HEK293 (cell line): ENCODE measurements around the gene STXBP3.
"Not testable (repeated sequence)": the region's sequence is repeated elsewhere in the genome, so short reads cannot be mapped to it uniquely, and the experiment has no call there.

Source experiments
- CTCF ChIA-PET: fragments of 350-600 bp; formaldehyde crosslinking; extraction: SDS; loops from one replicate; lab custom pipeline; 2021; ENCODE audit warnings: antibody characterized with exemption; lab: Yijun Ruan, JAX
- POLR2A ChIA-PET: fragments of 300-600 bp; formaldehyde crosslinking; extraction: SDS; loops from one replicate; lab custom pipeline; 2020; ENCODE audit warnings: antibody characterized with exemption, inconsistent platforms; lab: Yijun Ruan, JAX
- H3K27ac ChIP-seq: fragments of 200-500 bp; sonication (Bioruptor generic); 2 replicates; pipeline ENCODE4 v1.5.1; 2014; ENCODE audit warnings: low read depth, low read length, control low read depth, inconsistent platforms; ENCODE audit errors: extremely low read depth
- H3K36me3 ChIP-seq, 2 experiments: fragments of 200-500 bp in 1 of 2; sonication (Bioruptor generic) in 1 of 2; 1 replicate in 1 of 2; 2 replicates in 1 of 2; pipeline ENCODE4 v1.5.1; 2014 to 2017; ENCODE audit warnings: inconsistent platforms in 2 of 2, low read length in 2 of 2; ENCODE audit not compliant: control insufficient read depth in 2 of 2, insufficient read depth in 1 of 2
- H3K4me1 ChIP-seq: fragments of 200-500 bp; sonication (Bioruptor generic); 2 replicates; pipeline ENCODE4 v1.5.1; 2014; ENCODE audit warnings: mild to moderate bottlenecking, low read length, inconsistent platforms; ENCODE audit not compliant: control insufficient read depth, insufficient read depth
- H3K4me3 ChIP-seq: 2 replicates; pipeline ENCODE4 v1.5.1; 2011; ENCODE audit warnings: low read depth, mild to moderate bottlenecking, control low read depth, low read length, moderate library complexity
- H3K9me3 ChIP-seq: fragments of 200-500 bp; sonication (Bioruptor generic); 2 replicates; pipeline ENCODE4 v1.5.1; 2014; ENCODE audit warnings: low read depth, low read length, inconsistent platforms; ENCODE audit not compliant: control insufficient read depth, insufficient read depth
- HIC1 ChIP-seq: fragments of 450-650 bp; formaldehyde crosslinking; IDR thresholded peaks from 2 replicates; pipeline ENCODE4 v1.5.1; 2016; ENCODE audit warnings: missing biosample characterization, missing genetic modification characterization
- OVOL3 ChIP-seq: fragments of 450-650 bp; formaldehyde crosslinking; IDR thresholded peaks from 2 replicates; pipeline ENCODE4 v1.5.1; 2016; ENCODE audit warnings: missing biosample characterization, missing genetic modification characterization
- PRDM1 ChIP-seq: fragments of 450-650 bp; formaldehyde crosslinking; IDR thresholded peaks from 2 replicates; pipeline ENCODE4; 2016; ENCODE audit warnings: missing biosample characterization, missing genetic modification characterization
- PRDM10 ChIP-seq: fragments of 450-650 bp; formaldehyde crosslinking; IDR thresholded peaks from 2 replicates; pipeline ENCODE4 v1.5.1; 2016; ENCODE audit warnings: missing biosample characterization, missing genetic modification characterization
- REPIN1 ChIP-seq: fragments of 450-650 bp; formaldehyde crosslinking; IDR thresholded peaks from 2 replicates; pipeline ENCODE4 v1.5.1; 2017; ENCODE audit warnings: missing biosample characterization, missing genetic modification characterization, low read depth
- ZBTB44 ChIP-seq: fragments of 450-650 bp; IDR thresholded peaks from 2 replicates; pipeline ENCODE4 v1.5.1; 2018; ENCODE audit warnings: missing biosample characterization, mild to moderate bottlenecking, missing genetic modification characterization
- ZNF223 ChIP-seq: fragments of 450-650 bp; formaldehyde crosslinking; IDR thresholded peaks from 2 replicates; pipeline ENCODE4 v1.5.1; 2016; ENCODE audit warnings: missing biosample characterization, missing genetic modification characterization
- ZNF366 ChIP-seq: fragments of 450-650 bp; formaldehyde crosslinking; conservative IDR thresholded peaks from 2 replicates; pipeline ENCODE4 v1.5.1; 2016; ENCODE audit warnings: missing biosample characterization, missing genetic modification characterization
- ZNF510 ChIP-seq: fragments of 450-650 bp; formaldehyde crosslinking; IDR thresholded peaks from 2 replicates; pipeline ENCODE4 v1.5.1; 2018; ENCODE audit warnings: mild to moderate bottlenecking, missing genetic modification characterization, missing biosample characterization; ENCODE audit not compliant: insufficient replicate concordance
- ZNF596 ChIP-seq: fragments of 450-650 bp; IDR thresholded peaks from 2 replicates; pipeline ENCODE4 v1.5.0; 2018; ENCODE audit warnings: missing biosample characterization, mild to moderate bottlenecking, missing genetic modification characterization, moderate library complexity
- ZNF621 ChIP-seq: fragments of 450-650 bp; formaldehyde crosslinking; IDR thresholded peaks from 2 replicates; pipeline ENCODE4 v1.5.1; 2017; ENCODE audit warnings: missing biosample characterization, missing genetic modification characterization
- ZNF623 ChIP-seq: fragments of 450-650 bp; formaldehyde crosslinking; IDR thresholded peaks from 2 replicates; pipeline ENCODE4 v1.5.1; 2016; ENCODE audit warnings: missing biosample characterization, missing genetic modification characterization
- ZNF670 ChIP-seq: fragments of 450-650 bp; formaldehyde crosslinking; IDR thresholded peaks from 2 replicates; pipeline ENCODE4 v1.5.1; 2016; ENCODE audit warnings: missing biosample characterization, missing genetic modification characterization, low read depth
- ZNF76 ChIP-seq: fragments of 450-650 bp; formaldehyde crosslinking; IDR thresholded peaks from 2 replicates; pipeline ENCODE4; 2016; ENCODE audit warnings: low read depth, missing biosample characterization, missing genetic modification characterization, borderline replicate concordance
- ZNF785 ChIP-seq: fragments of 450-650 bp; formaldehyde crosslinking; IDR thresholded peaks from 2 replicates; pipeline ENCODE4 v1.5.1; 2016; ENCODE audit warnings: missing biosample characterization, missing genetic modification characterization

Gene STXBP3

GRCh38 chr1:108746382-108747170 is at the start of gene STXBP3 (continued):
- peak; percentile 96 for TF ChIP-seq HIC1 (tag by site-specific recombination)
- peak; percentile 90 for TF ChIP-seq ZNF76

- TF ChIP-seq PRDM1 (peak; percentile 95), ZNF596 (peak; percentile 84), ZNF621 (tag by site-specific recombination) (no peak), ZNF785 (no peak), ZNF366 (tag by site-specific recombination) (peak; percentile 43; the same call in 1 of the 2 replicates)
- no peak overlapping the region for H3K27ac ChIP-seq
- no peaks in the 10 kb centered on the region for H3K9me3 ChIP-seq
- POLR2A ChIA-PET: interaction anchor here (0.6 kb wide), 1 partner anchor 40 kb away, joined by 4 read pairs; no protein-coding TSS in a partner anchor
- H3K4me1 ChIP-seq: no peaks in the 10 kb centered on the region
- CTCF ChIA-PET: interaction anchor here (0.6 kb wide), 1 partner anchor 345 kb away, joined by 5 read pairs; no protein-coding TSS in a partner anchor
- H3K4me3 ChIP-seq: no peak overlapping the region
- H3K36me3 ChIP-seq: peaks cover 56 to 75% of the 10 kb centered on the region in 2 experiments
Observed at GRCh38 chr1:108699375-108700332, 46.8 kb upstream of the STXBP3 start.

GRCh38 chr1:108701176-108701849 is 45.2 kb upstream of the STXBP3 start:
- Histone ChIP-seq H3K9me3 (no peaks in the 10 kb centered on the region), H3K36me3 (peaks cover 50 to 60% of the 10 kb centered on the region in 2 experiments), H3K27ac (no peak overlapping the region), H3K4me3 (no peak overlapping the region), H3K4me1 (no peaks in the 10 kb centered on the region)
- POLR2A ChIA-PET: interaction anchor here (4.8 kb wide), 1 partner anchor 9 kb away, joined by 33 read pairs; the partner anchor contains the start of gene PRPF38B
- TF ChIP-seq OVOL3 (no peak), ZNF223 (tag by site-specific recombination) (no peak), ZNF623 (tag by site-specific recombination) (no peak), ZNF670 (no peak), PRDM10 (tag by site-specific recombination) (no peak), HIC1 (tag by site-specific recombination) (no peak), ZBTB44 (no peak), ZNF510 (tag by site-specific recombination) (no peak), REPIN1 (no peak)
- CTCF ChIA-PET: interaction anchor here (0.6 to 1.3 kb wide), 3 partner anchors 197 to 701 kb away, joined by 3 read pairs; no protein-coding TSS in a partner anchor

- POLR2A ChIA-PET: interaction anchor here (0.8 to 4.8 kb wide), 3 partner anchors 10 to 19 kb away, joined by 3 to 33 read pairs (median 3); partner anchors contain the start of gene PRPF38B
Observed at GRCh38 chr1:108702109-108702508, 44.4 kb upstream of the STXBP3 start.

More at GRCh38 chr1:108702109-108702508, 44.4 kb upstream of the STXBP3 start:
- not testable (repeated sequence) for H3K4me3 ChIP-seq, H3K9me3 ChIP-seq, H3K27ac ChIP-seq, H3K4me1 ChIP-seq
- CTCF ChIA-PET: interaction anchor here (0.6 to 1.3 kb wide), 3 partner anchors 14 to 197 kb away, joined by 3 read pairs; no protein-coding TSS in a partner anchor
- H3K36me3 ChIP-seq: peaks cover 42 to 52% of the 10 kb centered on the region in 2 experiments
